ENCODE results near the gene CCL25. TPM values are rescaled to one million over a fixed set of nuclear protein-coding genes. Genes with fewer than 3 reads are reported as not detected.

CCL25 gene
- total RNA-seq, 1 donor from 2014 or later = not detected

DNA sequence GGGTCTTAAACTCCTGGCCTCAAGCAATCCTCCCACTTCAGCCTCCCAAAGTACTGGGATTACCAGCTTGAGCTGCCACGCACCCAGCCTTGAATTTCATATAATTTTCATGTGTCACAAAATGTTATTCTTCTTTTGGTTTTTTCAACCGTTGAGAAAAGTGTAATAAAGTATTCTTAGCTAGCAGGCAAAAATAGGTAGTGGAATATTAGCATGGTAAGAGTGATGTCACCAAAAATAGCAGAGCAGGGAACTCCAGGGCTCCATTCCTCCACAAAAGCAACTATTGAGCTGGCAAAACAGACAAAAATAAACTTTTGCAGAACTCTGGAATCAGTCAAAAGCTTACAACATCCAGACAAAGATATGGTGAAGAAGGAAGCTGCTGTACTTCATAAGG, 52.9 kb downstream of the CCL25 start:
- DNase-seq (ENCODE audit: low read depth) = no peak
- H3K4me3 ChIP-seq (ENCODE audit: low read depth, low read length) = no peak overlapping the region
- TF ChIP-seq, protein P1, sequence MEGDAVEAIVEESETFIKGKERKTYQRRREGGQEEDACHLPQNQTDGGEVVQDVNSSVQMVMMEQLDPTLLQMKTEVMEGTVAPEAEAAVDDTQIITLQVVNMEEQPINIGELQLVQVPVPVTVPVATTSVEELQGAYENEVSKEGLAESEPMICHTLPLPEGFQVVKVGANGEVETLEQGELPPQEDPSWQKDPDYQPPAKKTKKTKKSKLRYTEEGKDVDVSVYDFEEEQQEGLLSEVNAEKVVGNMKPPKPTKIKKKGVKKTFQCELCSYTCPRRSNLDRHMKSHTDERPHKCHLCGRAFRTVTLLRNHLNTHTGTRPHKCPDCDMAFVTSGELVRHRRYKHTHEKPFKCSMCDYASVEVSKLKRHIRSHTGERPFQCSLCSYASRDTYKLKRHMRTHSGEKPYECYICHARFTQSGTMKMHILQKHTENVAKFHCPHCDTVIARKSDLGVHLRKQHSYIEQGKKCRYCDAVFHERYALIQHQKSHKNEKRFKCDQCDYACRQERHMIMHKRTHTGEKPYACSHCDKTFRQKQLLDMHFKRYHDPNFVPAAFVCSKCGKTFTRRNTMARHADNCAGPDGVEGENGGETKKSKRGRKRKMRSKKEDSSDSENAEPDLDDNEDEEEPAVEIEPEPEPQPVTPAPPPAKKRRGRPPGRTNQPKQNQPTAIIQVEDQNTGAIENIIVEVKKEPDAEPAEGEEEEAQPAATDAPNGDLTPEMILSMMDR (conservative IDR thresholded peaks at IDR 0.05; ENCODE audit: low read depth, low read length) = no peak

- TF ChIP-seq, protein P1 (conservative IDR thresholded peaks at IDR 0.05; ENCODE audit: low read depth, low read length) = no peak
- DNase-seq (ENCODE audit: low read depth) = no peak
- no peak overlapping the region for H3K4me3 ChIP-seq (ENCODE audit: low read depth, low read length)
These were observed 54.8 kb downstream of the CCL25 start for GRCh38 chr19:8107301-8107903.

- DNase-seq (ENCODE audit: low read depth) = no peak
- H3K4me3 ChIP-seq (ENCODE audit: low read depth, low read length) = no peak overlapping the region
- TF ChIP-seq, protein P1 (conservative IDR thresholded peaks at IDR 0.05; ENCODE audit: low read depth, low read length) = no peak
These were observed 56.2 kb downstream of the CCL25 start for GRCh38 chr19:8108560-8109445.

GRCh38 chr19:8109455-8109854, 56.9 kb downstream of the CCL25 start:
- TF ChIP-seq, protein P1 (conservative IDR thresholded peaks at IDR 0.05; ENCODE audit: low read depth, low read length) = no peak
- no peak overlapping the region for H3K4me3 ChIP-seq (ENCODE audit: low read depth, low read length)
- DNase-seq (ENCODE audit: low read depth) = no peak

DNA sequence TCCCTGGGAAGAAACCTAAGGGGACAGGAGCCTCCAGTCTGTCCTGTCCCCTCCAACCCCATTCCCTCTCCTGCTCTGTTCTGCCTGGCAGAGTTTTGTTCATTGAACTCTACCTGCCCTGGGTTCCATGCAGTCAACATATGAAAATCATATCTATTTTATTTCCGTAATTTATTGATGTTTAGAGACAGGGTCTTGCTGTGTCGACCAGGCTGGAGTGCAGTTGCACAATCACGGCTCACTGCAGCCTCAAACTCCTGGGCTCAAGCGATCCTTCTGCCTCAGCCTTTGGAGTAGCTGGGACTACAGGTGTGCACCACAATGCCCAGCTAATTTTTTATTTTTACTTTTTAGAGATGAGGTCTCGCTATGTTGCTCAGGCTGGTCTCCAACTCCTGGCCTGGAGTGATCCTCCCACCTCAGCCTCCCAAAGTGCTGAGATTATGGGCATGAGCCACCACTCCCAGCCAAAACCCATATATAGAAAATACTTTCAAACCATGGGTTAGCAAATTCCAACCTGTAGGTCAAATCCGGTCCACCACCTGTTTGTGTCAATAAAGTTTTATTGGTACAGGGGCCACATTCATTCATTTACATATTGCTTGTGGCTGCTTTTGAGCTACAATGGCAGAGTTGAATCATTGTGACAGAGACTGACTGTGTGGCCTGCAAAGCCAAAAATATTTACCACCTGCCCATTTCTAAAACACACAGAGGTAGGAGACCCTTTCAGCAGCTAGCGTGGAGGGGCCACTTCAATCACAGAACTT, 57.5 kb downstream of the CCL25 start:
- H3K4me3 ChIP-seq (ENCODE audit: low read depth, low read length) = no peak overlapping the region
- TF ChIP-seq, protein P1 (conservative IDR thresholded peaks at IDR 0.05; ENCODE audit: low read depth, low read length) = no peak
- DNase-seq (ENCODE audit: low read depth) = no peak

DNA sequence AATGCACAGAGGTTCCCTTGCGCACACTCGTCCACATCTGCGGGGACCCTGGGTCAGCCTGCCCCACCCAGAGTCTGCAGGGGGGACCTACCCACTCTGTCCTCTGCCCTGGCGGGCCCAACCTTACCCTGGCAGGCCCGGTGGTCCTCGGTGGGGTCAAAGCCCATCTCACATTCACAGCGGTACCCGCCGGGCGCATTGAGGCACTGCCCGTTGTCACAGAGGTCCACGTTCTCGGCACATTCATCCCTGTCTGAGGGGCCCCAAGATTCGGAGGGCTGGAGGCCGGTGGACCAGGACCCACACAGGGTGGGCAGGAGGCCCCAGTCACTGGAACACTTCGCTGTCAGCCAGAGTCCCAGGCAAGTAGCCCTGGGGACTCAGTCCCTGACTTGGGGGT, 58.4 kb downstream of the CCL25 start:
- TF ChIP-seq, protein P1 (conservative IDR thresholded peaks at IDR 0.05; ENCODE audit: low read depth, low read length) = no peak
- no peak overlapping the region for H3K4me3 ChIP-seq (ENCODE audit: low read depth, low read length)
- no peak for DNase-seq (ENCODE audit: low read depth)

All from epithelial cell of proximal tubule (primary cell).